ENCODE results near the gene PNMA6F.

The PNMA6F gene

DNA sequence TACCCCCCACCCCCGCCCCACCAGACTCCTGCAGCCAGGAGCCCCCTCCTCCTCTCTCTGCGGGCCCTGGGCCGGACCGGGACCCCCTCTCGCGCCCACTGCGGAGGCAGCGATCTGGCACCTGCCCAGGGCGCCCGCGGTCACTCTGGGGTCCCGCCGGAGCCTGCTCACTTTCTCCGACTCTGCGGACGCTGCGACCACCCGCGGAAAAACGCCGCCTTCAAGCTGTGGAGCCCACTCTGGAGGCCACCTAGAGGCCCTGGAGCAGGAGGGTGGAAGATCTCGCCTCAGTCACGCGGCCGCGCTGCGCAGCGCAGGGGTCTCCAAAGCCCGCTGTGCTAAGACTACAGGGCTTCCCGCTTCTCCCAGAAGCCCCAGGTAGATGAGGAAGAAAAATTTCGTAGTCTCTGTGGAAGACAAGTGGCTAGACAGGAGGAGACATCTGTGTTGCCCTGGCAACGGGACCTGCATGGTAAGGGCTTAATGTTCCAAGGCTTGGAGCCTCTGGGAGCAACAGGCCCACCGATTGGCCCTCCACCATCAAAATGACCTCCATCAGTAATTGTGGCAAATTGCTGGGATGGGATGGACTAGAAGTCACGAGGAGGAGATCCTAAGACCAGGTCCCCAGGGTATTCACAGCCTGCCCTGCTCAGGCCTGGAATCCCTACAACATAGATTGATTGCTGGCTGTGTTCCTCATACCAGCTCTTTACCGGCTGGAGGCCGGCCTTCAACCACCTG lies at the start of gene PNMA6F:
PNMA6F (minus strand) TSS at position 387 of the 744 bp plus-strand sequence. CDS start 1,093 bp downstream, outside the sequence.
- DNase-seq: no peak

DNA sequence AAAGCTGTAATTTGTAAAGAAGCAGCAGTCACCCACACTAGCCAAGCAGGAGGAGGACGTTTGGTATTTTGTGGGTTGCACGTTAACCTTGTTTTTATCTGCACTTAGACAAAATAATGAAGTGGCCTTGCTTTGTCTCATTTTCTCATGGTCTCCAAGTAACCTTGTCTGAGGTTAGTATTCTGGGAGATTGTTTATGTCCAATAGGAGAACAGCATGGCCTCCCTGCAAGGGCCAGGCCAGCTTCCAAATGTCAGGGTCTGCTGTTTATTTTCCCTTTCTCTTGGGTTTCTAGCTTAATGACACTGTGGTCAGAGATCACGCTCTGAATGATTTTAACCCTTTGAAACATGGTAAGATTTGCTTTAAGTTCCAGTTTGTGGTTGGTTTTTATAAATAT lies 49.7 kb upstream of the PNMA6F start:
- DNase-seq: no peak

DNA sequence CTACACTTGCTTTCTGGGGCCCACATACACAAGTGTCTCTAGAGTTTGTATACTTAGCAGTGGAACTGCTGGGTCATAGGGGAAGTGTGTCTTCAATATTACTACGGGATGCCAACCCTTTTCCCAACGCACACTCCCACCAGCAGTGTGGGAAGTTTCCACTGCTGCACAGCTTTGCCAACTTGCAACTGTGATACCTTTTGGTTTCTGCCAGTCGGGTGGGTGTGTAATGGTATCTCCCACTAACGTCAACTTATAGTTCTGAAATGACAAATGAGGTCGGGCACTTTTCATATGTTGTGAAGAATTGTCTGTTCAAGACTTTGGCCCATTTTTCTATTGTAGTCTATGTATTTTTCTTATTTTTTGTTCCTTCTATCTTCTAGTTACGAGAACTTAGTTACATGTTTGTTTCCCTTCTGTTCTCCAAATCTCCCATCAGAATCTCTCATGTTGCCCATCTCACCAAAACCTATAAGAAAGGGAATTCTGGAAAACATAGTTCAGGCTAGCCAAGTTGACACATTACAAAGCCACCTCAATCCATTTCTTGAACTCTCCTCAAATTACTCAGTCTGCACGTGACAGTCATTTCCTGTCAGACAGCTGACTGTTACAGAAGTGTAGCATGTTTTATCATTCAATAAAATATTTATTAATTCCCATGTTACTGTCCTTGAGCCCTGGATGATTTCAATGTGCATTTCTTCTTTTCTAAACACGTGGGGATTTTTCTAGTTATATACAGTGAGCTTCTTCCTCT lies 48.9 kb upstream of the PNMA6F start:
- DNase-seq: no peak

GRCh38 chrX:153366878-153367538 lies 45.4 kb upstream of the PNMA6F start:
- no peak for DNase-seq

DNA sequence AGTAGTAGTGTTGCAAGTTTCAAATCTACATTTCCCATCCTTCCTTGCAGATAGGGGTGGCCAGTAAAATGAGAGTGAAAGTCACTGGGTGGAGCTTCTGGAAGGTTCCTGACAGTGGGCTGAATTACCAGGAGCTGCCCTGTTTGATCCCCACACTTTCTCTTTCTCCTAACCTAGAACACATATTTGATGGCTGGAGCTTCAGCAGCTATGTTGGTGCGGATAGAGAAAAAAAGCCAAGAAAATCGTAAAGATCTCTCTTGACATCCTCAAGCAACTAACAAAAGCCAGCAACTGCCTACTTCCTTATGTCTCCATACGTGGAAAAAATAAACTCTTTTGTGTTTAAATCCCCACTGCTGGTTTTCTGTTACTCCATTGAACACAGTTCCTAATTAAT lies 44.6 kb upstream of the PNMA6F start:
- DNase-seq: no peak

DNA sequence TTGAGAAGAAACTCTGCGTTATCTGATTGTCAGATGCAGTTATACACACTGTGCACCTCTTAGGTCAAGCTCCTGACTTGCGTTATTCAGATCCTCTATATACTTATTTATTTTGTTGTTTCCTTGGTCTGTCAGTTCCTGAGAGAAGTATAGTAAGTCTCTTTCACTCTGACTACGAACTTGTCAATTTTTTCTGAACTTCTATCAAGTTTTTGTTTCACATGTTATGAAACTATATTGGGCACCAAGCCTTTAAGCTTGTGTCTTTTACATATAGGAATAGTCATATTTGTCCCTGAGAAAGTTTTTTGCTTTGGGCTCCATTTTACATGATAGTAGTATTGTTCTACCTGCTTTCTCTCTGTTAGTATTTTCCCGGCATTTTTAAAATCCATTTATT lies 44.1 kb upstream of the PNMA6F start:
- DNase-seq: no peak

- DNase-seq: no peak
Observed at GRCh38 chrX:153361781-153362397, 40.3 kb upstream of the PNMA6F start.

GRCh38 chrX:153357877-153358276 lies 36.3 kb upstream of the PNMA6F start:
- no peak for DNase-seq

DNA sequence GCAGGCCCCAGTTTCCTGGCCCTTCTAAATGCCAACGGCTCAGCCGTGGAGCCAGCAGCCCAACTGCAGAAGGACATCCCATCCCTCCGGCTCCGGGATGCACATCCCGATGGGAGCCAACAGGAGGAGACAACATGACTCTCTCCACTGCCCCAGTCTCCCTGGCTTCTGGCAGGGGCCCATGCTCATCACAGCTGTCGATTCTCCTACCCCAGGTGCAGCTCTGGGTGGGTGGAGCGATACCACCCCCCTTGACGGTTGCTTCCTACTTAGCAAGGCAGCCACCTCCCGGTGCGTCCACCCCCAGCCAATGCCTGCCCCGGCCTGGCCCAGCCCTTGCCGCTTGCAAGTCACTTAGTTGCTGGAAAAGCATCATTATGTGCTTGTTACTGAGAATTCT lies 31.8 kb upstream of the PNMA6F start:
- no peak for DNase-seq

DNA sequence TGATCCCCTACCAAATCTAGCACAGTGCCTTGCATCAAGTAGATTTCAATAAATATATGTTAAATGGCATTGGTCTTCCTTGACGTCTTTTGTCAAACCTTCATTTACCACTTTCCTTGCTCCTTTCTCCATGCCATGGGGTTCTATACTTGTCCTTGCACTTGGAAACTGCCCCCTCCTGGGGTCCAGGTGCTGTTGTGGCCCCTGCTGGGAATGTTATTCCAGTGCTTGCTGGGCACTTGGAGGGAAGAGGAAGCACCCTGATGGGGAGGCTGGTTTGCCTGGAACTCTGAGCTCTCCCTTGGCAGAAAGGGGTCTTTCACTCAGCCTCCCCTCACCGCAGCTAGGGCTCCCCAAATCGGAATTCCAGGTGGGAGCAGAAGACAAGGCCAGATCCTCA lies 31.3 kb upstream of the PNMA6F start:
- DNase-seq: no peak

GRCh38 chrX:153351981-153352380 lies 30.4 kb upstream of the PNMA6F start:
- DNase-seq: no peak

DNA sequence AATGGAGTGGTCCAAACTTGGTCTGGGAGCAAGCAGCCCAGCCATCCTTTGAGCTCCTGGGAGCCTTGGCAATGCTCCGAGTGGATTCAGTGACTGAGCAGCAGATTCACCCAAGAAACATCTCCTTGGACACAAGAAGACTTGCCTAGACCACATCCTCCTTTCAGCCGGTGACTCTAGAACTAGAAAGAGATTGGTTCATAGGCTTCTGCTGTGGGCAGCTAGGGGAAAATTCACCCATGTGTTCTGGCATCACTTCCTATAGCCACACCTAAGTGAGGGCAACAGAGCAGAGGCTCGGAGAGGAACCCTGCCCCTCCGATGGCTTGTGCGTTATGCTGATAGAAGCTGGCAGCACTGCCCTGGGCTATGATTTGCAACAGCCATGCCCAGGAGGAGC lies 28.4 kb upstream of the PNMA6F start:
- DNase-seq: no peak

- no peak for DNase-seq
Observed at GRCh38 chrX:153348421-153348820, 26.9 kb upstream of the PNMA6F start.

GRCh38 chrX:153347530-153347929 lies 26.0 kb upstream of the PNMA6F start:
- DNase-seq: no peak

GRCh38 chrX:153343674-153344073 lies 22.1 kb upstream of the PNMA6F start:
- no peak for DNase-seq

GRCh38 chrX:153342762-153343558 lies 21.4 kb upstream of the PNMA6F start:
- no peak for DNase-seq

- DNase-seq: no peak
Observed at GRCh38 chrX:153340111-153340510, 18.5 kb upstream of the PNMA6F start.

- DNase-seq: no peak
Observed at GRCh38 chrX:153339662-153340061, 18.1 kb upstream of the PNMA6F start.

GRCh38 chrX:153338836-153339235 lies 17.3 kb upstream of the PNMA6F start:
- no peak for DNase-seq

DNA sequence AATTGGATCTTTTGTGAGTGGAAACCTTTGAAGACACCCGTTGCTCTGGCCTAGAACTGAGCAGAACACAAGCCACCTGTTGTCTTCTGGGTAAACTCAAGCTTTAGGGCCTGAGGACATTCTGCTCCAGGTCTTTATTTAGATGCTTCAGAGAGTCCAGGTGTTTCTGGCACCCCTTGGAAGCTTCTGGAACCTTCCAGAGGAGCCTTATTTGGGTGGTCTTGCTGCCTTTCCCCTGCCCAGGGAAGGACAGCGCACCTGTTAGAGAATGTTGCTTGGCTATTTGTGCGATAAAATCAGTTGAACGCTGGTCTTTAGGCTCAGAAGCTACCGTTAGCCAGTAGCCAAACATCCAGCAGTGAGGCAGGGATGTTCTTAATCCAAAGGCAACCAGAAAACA lies 15.4 kb upstream of the PNMA6F start:
- DNase-seq: no peak

- no peak for DNase-seq
Observed at GRCh38 chrX:153336121-153336894, 14.7 kb upstream of the PNMA6F start.

All from KG1 (cell line).